Neural progenitor cell (in vitro differentiated cells): ENCODE measurements around the gene B3GLCT.

Source experiments
- EZH2 ChIP-seq: fragments of 200-600 bp; sonication (generic); IDR thresholded peaks from 2 replicates; pipeline ENCODE4 v1.6.1; 2017; ENCODE audit warnings: antibody characterized with exemption, mild to moderate bottlenecking, moderate library complexity
- TF ChIP-seq, protein P1 (sequence below): fragments of 200-600 bp; sonication (generic); IDR thresholded peaks from 2 replicates; pipeline ENCODE4 v1.5.1; 2017; ENCODE audit warnings: antibody characterized with exemption, mild to moderate bottlenecking

DNA sequence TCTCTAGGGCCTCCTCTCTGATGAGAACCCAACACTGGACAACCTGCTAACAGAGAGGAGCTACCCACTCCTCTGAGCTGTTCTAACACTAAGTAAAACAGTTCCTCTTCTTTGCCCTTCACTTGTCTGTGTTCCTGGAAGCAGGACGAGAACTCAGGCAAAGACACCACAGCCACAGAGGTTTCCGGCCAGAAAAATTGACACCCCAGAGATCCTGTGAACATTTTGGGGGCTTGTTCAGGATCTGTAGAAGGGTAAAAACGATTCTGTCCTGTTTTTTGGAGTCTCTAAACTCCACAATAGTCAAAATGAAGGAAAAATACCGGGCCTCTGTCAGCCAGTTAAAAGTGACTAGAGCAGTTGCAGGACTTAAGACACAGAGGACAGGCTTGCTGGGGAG, 165.9 kb downstream of the B3GLCT start:
- TF ChIP-seq, protein P1, sequence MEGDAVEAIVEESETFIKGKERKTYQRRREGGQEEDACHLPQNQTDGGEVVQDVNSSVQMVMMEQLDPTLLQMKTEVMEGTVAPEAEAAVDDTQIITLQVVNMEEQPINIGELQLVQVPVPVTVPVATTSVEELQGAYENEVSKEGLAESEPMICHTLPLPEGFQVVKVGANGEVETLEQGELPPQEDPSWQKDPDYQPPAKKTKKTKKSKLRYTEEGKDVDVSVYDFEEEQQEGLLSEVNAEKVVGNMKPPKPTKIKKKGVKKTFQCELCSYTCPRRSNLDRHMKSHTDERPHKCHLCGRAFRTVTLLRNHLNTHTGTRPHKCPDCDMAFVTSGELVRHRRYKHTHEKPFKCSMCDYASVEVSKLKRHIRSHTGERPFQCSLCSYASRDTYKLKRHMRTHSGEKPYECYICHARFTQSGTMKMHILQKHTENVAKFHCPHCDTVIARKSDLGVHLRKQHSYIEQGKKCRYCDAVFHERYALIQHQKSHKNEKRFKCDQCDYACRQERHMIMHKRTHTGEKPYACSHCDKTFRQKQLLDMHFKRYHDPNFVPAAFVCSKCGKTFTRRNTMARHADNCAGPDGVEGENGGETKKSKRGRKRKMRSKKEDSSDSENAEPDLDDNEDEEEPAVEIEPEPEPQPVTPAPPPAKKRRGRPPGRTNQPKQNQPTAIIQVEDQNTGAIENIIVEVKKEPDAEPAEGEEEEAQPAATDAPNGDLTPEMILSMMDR = no peak
- TF ChIP-seq EZH2 = no peak
